ENCODE data around the gene TMOD3. TPM values are rescaled to one million over a fixed set of nuclear protein-coding genes. Genes with fewer than 3 reads are reported as not detected.
A peak's percentile ranks its signal among the peaks of the same experiment; 100 is the strongest.

Gene TMOD3
- total and polyA plus RNA-seq, 2 experiments from 2014 or later = 26.1 to 29.9 TPM

DNA sequence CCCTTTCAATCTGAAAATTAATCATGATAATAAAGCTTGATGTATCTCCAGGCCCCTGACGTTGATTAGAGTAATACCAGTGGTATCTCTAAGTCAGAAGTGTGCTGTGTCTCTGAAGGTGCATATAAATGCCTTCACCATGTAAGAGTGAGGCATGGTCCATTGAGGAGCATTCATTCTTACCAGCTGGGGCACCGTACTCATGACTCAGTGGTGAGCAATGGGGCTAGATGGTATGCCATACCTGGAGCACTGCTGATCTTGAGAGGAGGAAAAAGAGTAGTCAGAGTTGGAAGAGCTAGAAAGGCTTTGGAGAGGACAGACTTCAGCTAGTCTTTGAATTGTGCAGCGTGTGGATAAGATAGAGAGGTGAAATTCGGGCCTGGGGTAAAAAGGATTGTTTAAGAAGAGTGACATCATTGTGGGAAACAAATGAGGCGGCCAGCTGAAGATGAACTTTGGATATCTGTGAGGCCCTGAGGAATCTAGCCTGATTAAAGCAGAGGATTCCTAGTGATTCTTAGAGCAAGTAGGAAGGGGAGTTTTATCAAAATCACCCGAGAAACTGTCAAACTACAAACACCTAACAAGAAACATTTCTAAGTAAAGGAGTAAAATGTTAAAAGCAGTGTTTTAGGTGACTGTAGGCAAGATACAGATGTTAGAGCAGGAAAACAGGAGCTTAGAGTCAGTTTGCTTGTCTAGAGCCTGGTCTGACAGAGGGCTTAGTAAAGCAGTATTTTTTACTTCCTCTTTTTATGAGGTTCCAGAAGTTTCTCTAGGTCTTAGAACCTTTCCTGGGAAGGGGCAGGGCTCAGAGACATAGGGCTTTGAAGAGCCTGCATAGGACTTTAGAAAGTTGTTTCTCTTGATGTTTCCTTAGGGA, 13.6 kb downstream of the TMOD3 start (continued):
- TF ChIP-seq, protein P1, sequence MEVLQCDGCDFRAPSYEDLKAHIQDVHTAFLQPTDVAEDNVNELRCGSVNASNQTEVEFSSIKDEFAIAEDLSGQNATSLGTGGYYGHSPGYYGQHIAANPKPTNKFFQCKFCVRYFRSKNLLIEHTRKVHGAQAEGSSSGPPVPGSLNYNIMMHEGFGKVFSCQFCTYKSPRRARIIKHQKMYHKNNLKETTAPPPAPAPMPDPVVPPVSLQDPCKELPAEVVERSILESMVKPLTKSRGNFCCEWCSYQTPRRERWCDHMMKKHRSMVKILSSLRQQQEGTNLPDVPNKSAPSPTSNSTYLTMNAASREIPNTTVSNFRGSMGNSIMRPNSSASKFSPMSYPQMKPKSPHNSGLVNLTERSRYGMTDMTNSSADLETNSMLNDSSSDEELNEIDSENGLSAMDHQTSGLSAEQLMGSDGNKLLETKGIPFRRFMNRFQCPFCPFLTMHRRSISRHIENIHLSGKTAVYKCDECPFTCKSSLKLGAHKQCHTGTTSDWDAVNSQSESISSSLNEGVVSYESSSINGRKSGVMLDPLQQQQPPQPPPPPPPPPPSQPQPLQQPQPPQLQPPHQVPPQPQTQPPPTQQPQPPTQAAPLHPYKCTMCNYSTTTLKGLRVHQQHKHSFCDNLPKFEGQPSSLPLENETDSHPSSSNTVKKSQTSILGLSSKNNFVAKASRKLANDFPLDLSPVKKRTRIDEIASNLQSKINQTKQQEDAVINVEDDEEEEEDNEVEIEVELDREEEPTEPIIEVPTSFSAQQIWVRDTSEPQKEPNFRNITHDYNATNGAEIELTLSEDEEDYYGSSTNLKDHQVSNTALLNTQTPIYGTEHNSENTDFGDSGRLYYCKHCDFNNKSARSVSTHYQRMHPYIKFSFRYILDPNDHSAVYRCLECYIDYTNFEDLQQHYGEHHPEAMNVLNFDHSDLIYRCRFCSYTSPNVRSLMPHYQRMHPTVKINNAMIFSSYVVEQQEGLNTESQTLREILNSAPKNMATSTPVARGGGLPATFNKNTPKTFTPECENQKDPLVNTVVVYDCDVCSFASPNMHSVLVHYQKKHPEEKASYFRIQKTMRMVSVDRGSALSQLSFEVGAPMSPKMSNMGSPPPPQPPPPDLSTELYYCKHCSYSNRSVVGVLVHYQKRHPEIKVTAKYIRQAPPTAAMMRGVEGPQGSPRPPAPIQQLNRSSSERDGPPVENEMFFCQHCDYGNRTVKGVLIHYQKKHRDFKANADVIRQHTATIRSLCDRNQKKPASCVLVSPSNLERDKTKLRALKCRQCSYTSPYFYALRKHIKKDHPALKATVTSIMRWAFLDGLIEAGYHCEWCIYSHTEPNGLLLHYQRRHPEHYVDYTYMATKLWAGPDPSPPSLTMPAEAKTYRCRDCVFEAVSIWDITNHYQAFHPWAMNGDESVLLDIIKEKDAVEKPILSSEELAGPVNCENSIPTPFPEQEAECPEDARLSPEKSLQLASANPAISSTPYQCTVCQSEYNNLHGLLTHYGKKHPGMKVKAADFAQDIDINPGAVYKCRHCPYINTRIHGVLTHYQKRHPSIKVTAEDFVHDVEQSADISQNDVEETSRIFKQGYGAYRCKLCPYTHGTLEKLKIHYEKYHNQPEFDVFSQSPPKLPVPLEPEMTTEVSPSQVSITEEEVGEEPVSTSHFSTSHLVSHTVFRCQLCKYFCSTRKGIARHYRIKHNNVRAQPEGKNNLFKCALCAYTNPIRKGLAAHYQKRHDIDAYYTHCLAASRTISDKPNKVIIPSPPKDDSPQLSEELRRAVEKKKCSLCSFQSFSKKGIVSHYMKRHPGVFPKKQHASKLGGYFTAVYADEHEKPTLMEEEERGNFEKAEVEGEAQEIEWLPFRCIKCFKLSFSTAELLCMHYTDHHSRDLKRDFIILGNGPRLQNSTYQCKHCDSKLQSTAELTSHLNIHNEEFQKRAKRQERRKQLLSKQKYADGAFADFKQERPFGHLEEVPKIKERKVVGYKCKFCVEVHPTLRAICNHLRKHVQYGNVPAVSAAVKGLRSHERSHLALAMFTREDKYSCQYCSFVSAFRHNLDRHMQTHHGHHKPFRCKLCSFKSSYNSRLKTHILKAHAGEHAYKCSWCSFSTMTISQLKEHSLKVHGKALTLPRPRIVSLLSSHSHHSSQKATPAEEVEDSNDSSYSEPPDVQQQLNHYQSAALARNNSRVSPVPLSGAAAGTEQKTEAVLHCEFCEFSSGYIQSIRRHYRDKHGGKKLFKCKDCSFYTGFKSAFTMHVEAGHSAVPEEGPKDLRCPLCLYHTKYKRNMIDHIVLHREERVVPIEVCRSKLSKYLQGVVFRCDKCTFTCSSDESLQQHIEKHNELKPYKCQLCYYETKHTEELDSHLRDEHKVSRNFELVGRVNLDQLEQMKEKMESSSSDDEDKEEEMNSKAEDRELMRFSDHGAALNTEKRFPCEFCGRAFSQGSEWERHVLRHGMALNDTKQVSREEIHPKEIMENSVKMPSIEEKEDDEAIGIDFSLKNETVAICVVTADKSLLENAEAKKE (CRISPR knock-in tag; IDR thresholded peaks at IDR 0.05) = no peak
- TF ChIP-seq NANOG (IDR thresholded peaks at IDR 0.05; ENCODE audit: borderline replicate concordance) = no peak
- TF ChIP-seq, protein P2, sequence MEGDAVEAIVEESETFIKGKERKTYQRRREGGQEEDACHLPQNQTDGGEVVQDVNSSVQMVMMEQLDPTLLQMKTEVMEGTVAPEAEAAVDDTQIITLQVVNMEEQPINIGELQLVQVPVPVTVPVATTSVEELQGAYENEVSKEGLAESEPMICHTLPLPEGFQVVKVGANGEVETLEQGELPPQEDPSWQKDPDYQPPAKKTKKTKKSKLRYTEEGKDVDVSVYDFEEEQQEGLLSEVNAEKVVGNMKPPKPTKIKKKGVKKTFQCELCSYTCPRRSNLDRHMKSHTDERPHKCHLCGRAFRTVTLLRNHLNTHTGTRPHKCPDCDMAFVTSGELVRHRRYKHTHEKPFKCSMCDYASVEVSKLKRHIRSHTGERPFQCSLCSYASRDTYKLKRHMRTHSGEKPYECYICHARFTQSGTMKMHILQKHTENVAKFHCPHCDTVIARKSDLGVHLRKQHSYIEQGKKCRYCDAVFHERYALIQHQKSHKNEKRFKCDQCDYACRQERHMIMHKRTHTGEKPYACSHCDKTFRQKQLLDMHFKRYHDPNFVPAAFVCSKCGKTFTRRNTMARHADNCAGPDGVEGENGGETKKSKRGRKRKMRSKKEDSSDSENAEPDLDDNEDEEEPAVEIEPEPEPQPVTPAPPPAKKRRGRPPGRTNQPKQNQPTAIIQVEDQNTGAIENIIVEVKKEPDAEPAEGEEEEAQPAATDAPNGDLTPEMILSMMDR (conservative IDR thresholded peaks at IDR 0.05; ENCODE audit: low read depth in 2 of 2) = no peak
- no peak for TF ChIP-seq CREB1 (CRISPR knock-in tag; IDR thresholded peaks at IDR 0.05; ENCODE audit: low read depth)

DNA sequence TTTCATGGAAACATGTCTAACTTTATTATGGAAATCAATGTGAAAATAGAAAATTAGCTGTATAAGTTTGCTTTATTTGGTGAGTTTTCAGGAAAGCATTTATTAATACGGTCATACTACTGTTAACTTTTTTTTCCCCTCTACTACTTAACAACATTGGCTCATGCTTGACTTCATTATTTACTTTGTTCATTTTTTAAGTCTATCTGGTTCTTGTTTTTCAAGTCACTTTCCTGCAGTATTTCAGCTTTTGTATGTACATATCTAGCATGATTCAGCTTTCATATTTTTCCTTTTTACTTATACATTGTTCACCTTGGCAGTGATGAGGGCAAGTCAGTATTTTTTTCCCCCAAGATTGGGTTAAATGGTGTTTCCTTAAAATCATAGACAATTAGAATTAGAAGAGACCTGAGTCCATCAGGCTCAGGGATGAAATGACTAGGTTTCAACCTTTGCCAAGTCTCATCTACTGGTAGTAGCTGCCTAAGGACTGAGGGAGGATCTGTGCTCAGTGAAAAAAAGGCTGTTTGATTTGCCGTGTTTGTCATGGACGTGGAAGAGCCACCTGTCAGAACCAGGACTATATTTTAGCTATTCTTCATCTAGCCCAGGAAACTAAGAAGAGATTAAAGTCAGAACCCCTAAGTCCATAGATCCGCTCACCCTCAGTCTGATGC, 15.4 kb downstream of the TMOD3 start:
- ATAC-seq (0 out of 3 replicates have a peak, but pooled peaks have one; percentile 22), DNase-seq (ENCODE audit: low spot score) (no peak)
- Histone ChIP-seq H4K20me1 (replicated peaks; ENCODE audit: insufficient read depth) (peaks cover 22% of the 10 kb centered on the region), H3K27ac (ENCODE audit: low read depth) (no peak overlapping the region), H3K27me3 (ENCODE audit: insufficient read depth) (no peaks in the 10 kb centered on the region), H3F3A (replicated peaks; ENCODE audit: low read depth) (no peaks in the 10 kb centered on the region), H3K9me2 (ENCODE audit: insufficient read depth) (no peaks in the 10 kb centered on the region), H2AFZ (no peak overlapping the region), H3K4me3 (no peak overlapping the region), H3K4me2 (no peak overlapping the region), H3K79me2 (replicated peaks; ENCODE audit: insufficient read depth) (peaks cover 94% of the 10 kb centered on the region), H3K4me1 (ENCODE audit: insufficient read depth) (peaks cover 41% of the 10 kb centered on the region), H3K36me3 (ENCODE audit: insufficient read depth) (no peaks in the 10 kb centered on the region)
- peaks cover 50% of the 10 kb centered on the region for H3K4me1 Mint-ChIP-seq
- H3K36me3 Mint-ChIP-seq (ENCODE audit: low read depth) = no peaks in the 10 kb centered on the region
- no peaks in the 10 kb centered on the region for H3K9me3 Mint-ChIP-seq
- no peak overlapping the region for H3K27ac Mint-ChIP-seq
- no peaks in the 10 kb centered on the region for H3K27me3 Mint-ChIP-seq (ENCODE audit: insufficient read depth, low read depth, poor library complexity)
- H3K4me3 Mint-ChIP-seq = no peak overlapping the region
- TF ChIP-seq, protein P1 (CRISPR knock-in tag; IDR thresholded peaks at IDR 0.05) = no peak
- TF ChIP-seq ZNF114 (CRISPR knock-in tag; IDR thresholded peaks at IDR 0.05) = no peak

Data from GM23338 (cell line).